Mucosa of rectum (tissue), 2 donors: ENCODE results near the gene ISY1.

ENCODE experiments used
- H3K27ac ChIP-seq, 2 donors: one replicate each; pipeline ENCODE4 v1.7.0; 2013; ENCODE audit warnings: inconsistent platforms in 2 of 2, low read depth in 2 of 2, low read length in 2 of 2
- H3K27me3 ChIP-seq, 2 donors: one replicate each; pipeline ENCODE4 v1.7.0; 2013; ENCODE audit warnings: low read length in 2 of 2; ENCODE audit not compliant: control insufficient read depth in 2 of 2, insufficient read depth in 2 of 2
- H3K36me3 ChIP-seq, 2 donors: one replicate each; pipeline ENCODE4 v1.7.0; 2013; ENCODE audit warnings: low read length in 2 of 2; ENCODE audit not compliant: control insufficient read depth in 2 of 2, insufficient read depth in 2 of 2
- H3K4me1 ChIP-seq, 2 donors: one replicate each; pipeline ENCODE4 v1.7.0; 2013; ENCODE audit warnings: low read length in 2 of 2, mild to moderate bottlenecking in 1 of 2; ENCODE audit not compliant: control insufficient read depth in 2 of 2, insufficient read depth in 2 of 2
- H3K4me3 ChIP-seq, 2 donors: one replicate each; pipeline ENCODE4 v1.7.0; 2013; ENCODE audit warnings: low read length in 2 of 2
- H3K9ac ChIP-seq, 2 donors: one replicate each; pipeline ENCODE4 v1.7.0; 2013; ENCODE audit warnings: low read length in 2 of 2, low read depth in 1 of 2, mild to moderate bottlenecking in 1 of 2
- H3K9me3 ChIP-seq, 2 donors: one replicate each; pipeline ENCODE4 v1.7.0; 2013; ENCODE audit warnings: low read length in 2 of 2; ENCODE audit not compliant: control insufficient read depth in 2 of 2
- donor health status: healthy.
- donor health status: Normal muscosa, but diverticular disease.

ISY1 gene

GRCh38 chr3:129107793-129108192 is 53.1 kb downstream of the ISY1 start:
- H3K9ac ChIP-seq: no peak overlapping the region
- peaks cover 14 to 24% of the 10 kb centered on the region in 2 donors for H3K36me3 ChIP-seq
- peaks cover 0 to 3% of the 10 kb centered on the region in 2 donors for H3K4me1 ChIP-seq
- no peaks in the 10 kb centered on the region for H3K27me3 ChIP-seq
- no peaks in the 10 kb centered on the region for H3K9me3 ChIP-seq
- no peak overlapping the region for H3K27ac ChIP-seq
- H3K4me3 ChIP-seq: no peak overlapping the region

GRCh38 chr3:129106866-129107565 is 53.8 kb downstream of the ISY1 start:
- Histone ChIP-seq H3K36me3 (peaks cover 14 to 24% of the 10 kb centered on the region in 2 donors), H3K4me1 (peaks cover 0 to 3% of the 10 kb centered on the region in 2 donors), H3K9me3 (no peaks in the 10 kb centered on the region), H3K27ac (no peak overlapping the region), H3K4me3 (no peak overlapping the region), H3K27me3 (no peaks in the 10 kb centered on the region), H3K9ac (no peak overlapping the region)

DNA sequence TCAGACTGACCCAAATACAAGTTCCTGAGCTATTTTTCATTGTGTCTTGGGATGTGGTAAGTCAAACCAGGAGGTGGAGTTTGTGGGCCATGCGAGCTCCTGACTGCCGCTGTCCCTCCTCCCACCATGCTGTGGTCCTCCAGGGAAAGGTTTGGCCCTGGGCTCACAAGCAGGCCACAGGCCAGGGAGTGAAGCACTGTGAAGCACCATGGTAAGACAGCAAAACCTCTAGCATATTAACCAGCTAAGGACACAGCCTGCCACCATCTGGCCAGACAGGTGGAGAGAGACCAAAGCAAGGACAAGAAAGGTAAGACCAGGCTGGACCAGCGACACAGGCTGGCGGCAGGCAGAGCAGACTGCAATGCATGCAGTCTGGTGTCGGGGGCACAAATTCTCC is 54.5 kb downstream of the ISY1 start:
- Histone ChIP-seq H3K4me1 (peaks cover 0 to 3% of the 10 kb centered on the region in 2 donors), H3K4me3 (no peak overlapping the region), H3K9me3 (no peaks in the 10 kb centered on the region), H3K27ac (no peak overlapping the region), H3K36me3 (peaks cover 14 to 28% of the 10 kb centered on the region in 2 donors), H3K9ac (no peak overlapping the region), H3K27me3 (no peaks in the 10 kb centered on the region)

DNA sequence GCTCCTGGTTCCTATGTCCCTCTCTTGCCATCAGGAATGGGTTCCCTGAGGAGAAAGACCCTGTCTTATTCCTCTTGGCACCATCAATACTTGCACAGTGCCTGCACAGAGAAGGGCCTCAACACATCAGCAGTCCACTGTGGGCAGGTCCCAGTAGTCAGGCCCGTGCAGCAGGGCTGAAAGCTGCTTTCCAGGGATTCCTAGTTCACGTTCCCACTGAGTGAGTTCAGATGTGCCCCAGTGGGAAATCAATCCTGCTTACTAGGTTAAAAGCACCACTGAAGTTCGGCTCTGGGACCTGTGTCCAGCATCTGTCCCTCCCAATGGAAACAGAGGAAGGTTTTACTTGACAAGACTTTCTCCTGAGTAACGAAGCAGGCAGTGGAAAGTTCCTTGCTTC is 55.0 kb downstream of the ISY1 start:
- H3K27me3 ChIP-seq: no peaks in the 10 kb centered on the region
- H3K9ac ChIP-seq: no peak overlapping the region
- peaks cover 0 to 3% of the 10 kb centered on the region in 2 donors for H3K4me1 ChIP-seq

DNA sequence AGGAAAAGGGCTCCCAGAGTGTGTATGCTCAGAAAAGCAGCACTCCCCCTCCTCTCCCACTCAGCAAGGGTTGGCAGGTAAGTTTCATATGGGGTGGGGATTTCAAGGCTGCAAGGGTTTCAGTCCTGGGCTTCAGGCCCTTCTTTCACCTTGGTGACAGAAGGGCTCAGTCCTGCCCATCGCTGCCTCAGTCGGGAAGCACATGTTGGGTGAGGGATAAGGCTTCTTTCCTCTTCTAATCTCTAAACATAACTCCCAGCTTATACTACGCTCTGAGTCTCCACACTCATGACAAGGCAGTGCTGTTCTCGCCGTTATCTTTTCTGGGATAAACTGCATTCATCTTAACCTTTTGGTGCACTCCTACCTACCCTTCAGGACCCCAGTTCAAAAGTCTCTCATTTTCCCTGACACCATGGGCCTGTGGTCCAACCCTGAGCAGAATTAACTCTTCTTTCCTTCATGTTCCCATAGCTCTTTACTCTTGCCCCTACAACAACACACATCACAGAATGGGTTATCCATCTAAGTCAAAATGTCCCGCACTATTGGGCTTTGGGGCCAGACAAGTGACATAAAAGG is 56.3 kb downstream of the ISY1 start:
- Histone ChIP-seq H3K4me3 (no peak overlapping the region), H3K4me1 (peaks cover 0 to 3% of the 10 kb centered on the region in 2 donors), H3K9ac (no peak overlapping the region), H3K36me3 (peaks cover 14 to 25% of the 10 kb centered on the region in 2 donors), H3K27ac (no peak overlapping the region), H3K9me3 (no peaks in the 10 kb centered on the region), H3K27me3 (no peaks in the 10 kb centered on the region)

More for the DNA sequence above, 55.0 kb downstream of the ISY1 start:
- Histone ChIP-seq H3K4me3 (no peak overlapping the region), H3K9me3 (no peaks in the 10 kb centered on the region), H3K27ac (no peak overlapping the region), H3K36me3 (peaks cover 14 to 27% of the 10 kb centered on the region in 2 donors)

- H3K36me3 ChIP-seq: peaks cover 14 to 25% of the 10 kb centered on the region in 2 donors
These were observed 56.8 kb downstream of the ISY1 start for GRCh38 chr3:129104051-129104450.

DNA sequence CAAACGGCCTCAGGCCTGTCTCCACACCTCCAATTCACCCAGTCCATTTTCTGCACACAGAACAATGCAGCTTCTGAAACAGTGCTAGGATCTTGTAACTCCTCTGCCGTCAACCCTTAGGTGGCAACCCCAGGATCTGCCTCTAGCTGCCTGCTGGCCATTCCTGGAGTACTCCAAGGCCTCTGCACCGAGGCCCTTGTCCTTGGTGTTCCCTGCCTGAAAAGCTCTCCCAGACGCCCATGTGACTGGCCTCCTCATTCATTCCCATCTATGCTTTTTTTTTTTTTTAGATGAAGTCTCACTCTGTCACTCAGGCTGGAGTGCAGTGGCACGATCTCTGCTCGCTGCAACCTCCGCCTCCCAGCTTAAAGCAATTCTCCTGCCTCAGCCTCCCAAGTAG is 57.6 kb downstream of the ISY1 start:
- Histone ChIP-seq H3K27ac (no peak overlapping the region), H3K4me3 (no peak overlapping the region), H3K4me1 (peaks cover 0 to 3% of the 10 kb centered on the region in 2 donors), H3K9me3 (no peaks in the 10 kb centered on the region), H3K27me3 (no peaks in the 10 kb centered on the region), H3K9ac (no peak overlapping the region), H3K36me3 (peaks cover 14 to 21% of the 10 kb centered on the region in 2 donors)

More at GRCh38 chr3:129104051-129104450, 56.8 kb downstream of the ISY1 start:
- no peak overlapping the region for H3K9ac ChIP-seq
- no peaks in the 10 kb centered on the region for H3K27me3 ChIP-seq
- H3K4me1 ChIP-seq: peaks cover 0 to 3% of the 10 kb centered on the region in 2 donors
- H3K9me3 ChIP-seq: no peaks in the 10 kb centered on the region
- no peak overlapping the region for H3K4me3 ChIP-seq
- no peak overlapping the region for H3K27ac ChIP-seq

DNA sequence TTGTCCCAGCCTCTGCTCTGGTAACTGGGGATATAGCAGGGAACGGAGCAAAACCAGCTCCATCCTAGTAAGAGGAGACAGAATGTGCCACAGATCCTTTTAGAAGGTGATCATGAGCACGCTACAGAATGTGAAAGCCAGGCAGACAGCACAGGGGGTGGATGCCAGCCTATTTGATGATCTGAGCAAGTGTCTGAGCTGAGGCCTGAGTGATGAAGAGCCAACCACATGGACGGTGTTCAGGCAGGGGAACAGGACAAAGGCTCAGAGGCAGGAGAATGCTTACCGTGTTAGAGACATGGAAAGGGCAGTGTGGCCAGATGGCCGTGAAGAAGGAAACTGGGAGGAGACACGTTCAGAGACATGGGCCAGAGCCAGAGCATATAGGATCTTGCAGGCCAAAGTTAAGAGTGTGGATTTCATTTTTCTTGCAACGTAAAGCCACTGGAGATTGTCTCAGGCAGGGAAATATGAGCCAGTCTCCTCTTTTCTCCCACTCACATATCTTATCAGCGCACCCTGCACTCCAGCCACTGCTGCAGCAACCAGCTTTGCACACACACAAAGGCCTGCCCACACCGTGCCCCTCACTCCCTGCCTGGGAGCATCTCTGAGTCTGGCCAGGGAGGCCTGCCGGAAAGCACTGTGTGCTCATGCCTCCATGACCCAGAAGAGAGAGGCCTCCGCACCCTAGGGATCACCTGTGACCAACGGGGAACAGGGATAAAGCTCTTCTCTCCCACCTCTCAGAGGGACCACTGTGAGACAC is 59.3 kb downstream of the ISY1 start:
- H3K4me3 ChIP-seq: no peak overlapping the region
- H3K36me3 ChIP-seq: peaks cover 8 to 12% of the 10 kb centered on the region in 2 donors
- H3K9me3 ChIP-seq: no peaks in the 10 kb centered on the region
- no peaks in the 10 kb centered on the region for H3K27me3 ChIP-seq
- peaks cover 0 to 1% of the 10 kb centered on the region in 2 donors for H3K4me1 ChIP-seq
- H3K27ac ChIP-seq: no peak overlapping the region
- no peak overlapping the region for H3K9ac ChIP-seq

DNA sequence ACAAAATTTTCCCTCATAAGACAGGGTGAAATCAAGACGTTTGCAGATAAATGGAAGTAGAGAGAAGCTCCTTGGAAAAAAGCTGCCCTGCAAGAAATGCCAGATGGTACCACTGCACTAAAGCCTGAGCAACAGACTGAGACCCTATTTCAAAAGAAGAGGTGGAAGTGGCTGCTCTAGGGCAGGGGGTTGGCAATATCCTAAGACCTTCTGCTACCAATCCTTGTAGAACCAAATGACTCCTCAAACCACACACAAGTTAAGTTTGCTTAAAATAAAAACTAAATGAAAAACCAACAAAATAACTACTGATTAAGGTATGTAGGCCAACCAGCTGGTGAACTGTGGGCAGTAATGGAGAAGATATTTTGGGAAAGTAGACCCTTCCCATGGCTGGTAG is 60.6 kb downstream of the ISY1 start:
- Histone ChIP-seq H3K4me3 (no peak overlapping the region), H3K27ac (no peak overlapping the region), H3K4me1 (no peaks in the 10 kb centered on the region)

DNA sequence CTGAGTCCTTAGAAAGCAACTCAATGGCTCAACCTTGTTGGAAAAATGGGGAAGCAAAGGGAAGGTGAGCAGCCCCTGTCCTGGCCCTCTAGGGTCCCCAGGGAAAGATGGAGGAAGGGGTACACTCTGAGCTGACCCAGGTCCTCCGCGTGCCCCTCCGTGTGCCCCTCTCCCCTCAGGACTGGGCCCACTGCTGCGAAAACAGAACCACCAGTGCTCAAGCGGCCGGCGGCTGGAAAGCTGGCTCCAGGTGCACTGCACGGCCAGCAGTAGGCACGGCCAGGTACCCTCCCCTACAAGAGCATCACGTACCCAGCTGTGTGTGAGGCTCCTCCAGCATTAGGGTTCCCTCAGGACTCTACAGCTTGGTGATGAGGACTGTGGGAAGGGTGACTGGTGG is 65.6 kb downstream of the ISY1 start:
- Histone ChIP-seq H3K4me3 (no peak overlapping the region), H3K4me1 (no peaks in the 10 kb centered on the region), H3K27ac (no peak overlapping the region), H3K27me3 (no peaks in the 10 kb centered on the region), H3K9ac (no peak overlapping the region), H3K36me3 (peaks cover 21 to 27% of the 10 kb centered on the region in 2 donors), H3K9me3 (no peaks in the 10 kb centered on the region)

More for the DNA sequence above, 60.6 kb downstream of the ISY1 start:
- H3K9ac ChIP-seq: no peak overlapping the region
- H3K9me3 ChIP-seq: no peaks in the 10 kb centered on the region
- H3K36me3 ChIP-seq: peaks cover 0 to 11% of the 10 kb centered on the region in 2 donors
- no peaks in the 10 kb centered on the region for H3K27me3 ChIP-seq
